ENCODE data around the gene GASK1A. TPM values are rescaled to one million over a fixed set of nuclear protein-coding genes. Genes with fewer than 3 reads are reported as not detected.
"Not testable (repeated sequence)": the region's sequence is repeated elsewhere in the genome, so short reads cannot be mapped to it uniquely, and the experiment has no call there.

The GASK1A gene
- total RNA-seq, 1 donor = 0.63 TPM

DNA sequence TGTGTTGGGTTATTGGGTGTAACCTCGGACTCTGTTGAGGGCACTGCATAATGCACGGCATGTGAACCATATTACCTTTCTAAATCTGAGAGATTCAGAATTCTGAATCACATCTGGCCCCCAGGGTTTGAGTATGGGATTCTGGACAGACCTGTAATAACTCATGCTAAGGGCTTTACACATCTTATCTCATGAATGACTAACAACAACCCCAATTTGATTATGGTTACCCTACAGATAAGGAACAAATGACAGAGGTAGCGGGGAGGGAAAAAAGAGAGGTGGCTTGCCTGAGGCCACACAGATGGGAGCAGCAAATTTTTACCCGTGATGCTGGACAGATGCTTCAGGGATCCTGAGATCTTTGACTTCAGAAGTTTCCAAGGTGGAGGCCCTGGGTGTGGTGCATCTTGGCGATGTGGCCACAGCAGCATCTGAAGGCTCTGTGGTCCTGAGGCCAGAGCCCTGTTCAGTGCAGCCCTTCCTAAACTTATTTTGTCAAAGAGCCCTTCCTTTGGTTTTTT is 83.0 kb downstream of the GASK1A start:
- DNase-seq (ENCODE audit: low read depth) = no peak
- no peak overlapping the region for H3K4me3 ChIP-seq (ENCODE audit: low read depth, low read length)
- TF ChIP-seq, protein P1, sequence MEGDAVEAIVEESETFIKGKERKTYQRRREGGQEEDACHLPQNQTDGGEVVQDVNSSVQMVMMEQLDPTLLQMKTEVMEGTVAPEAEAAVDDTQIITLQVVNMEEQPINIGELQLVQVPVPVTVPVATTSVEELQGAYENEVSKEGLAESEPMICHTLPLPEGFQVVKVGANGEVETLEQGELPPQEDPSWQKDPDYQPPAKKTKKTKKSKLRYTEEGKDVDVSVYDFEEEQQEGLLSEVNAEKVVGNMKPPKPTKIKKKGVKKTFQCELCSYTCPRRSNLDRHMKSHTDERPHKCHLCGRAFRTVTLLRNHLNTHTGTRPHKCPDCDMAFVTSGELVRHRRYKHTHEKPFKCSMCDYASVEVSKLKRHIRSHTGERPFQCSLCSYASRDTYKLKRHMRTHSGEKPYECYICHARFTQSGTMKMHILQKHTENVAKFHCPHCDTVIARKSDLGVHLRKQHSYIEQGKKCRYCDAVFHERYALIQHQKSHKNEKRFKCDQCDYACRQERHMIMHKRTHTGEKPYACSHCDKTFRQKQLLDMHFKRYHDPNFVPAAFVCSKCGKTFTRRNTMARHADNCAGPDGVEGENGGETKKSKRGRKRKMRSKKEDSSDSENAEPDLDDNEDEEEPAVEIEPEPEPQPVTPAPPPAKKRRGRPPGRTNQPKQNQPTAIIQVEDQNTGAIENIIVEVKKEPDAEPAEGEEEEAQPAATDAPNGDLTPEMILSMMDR (IDR thresholded peaks at IDR 0.05; ENCODE audit: insufficient read depth, low read length) = no peak

DNA sequence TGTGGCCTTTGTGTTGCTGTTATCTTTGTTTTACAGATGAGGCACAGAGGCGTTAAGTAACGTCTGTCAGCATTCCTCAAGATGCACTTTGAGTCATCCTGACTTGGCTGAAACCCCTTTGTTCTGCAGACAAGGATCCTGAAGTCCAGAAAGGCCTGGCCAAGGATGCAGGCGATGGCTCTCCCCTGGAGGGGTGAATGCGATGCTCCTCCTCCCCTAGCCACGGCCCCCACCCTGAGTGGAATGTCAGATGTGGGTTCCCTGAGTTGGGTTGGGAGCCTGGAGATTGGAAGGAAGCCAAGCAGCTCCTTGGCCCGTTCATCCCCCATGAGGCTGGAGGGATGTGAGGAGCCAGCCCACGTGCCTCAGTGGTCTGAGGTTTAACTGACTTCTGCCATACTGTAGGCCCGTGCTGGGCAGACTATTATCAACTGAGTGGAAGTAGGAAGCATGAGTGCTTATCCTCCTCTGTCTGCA is 83.5 kb downstream of the GASK1A start:
- no peak overlapping the region for H3K4me3 ChIP-seq (ENCODE audit: low read depth, low read length)
- TF ChIP-seq, protein P1 (IDR thresholded peaks at IDR 0.05; ENCODE audit: insufficient read depth, low read length) = no peak
- DNase-seq (ENCODE audit: low read depth) = peak; percentile 82

DNA sequence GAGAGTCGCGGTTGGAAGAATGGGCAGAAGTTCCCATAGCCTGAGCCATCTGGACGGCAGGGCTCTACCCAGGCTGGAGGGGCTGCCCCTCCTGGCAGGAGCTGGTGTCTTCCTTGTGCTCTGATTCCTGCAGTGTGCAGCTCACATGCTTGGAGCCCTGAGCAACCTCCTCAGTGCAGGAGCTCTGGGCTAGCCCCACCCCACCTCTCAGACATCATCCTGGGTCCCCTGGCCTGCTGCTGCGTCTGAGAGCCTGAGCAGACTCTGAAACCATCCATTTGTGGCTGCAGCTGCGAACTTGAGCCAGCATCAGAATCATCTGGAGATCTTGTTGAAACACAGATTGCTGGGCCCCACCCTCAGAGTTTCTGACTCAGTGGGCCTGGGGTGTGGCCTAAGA is 84.0 kb downstream of the GASK1A start:
- peak; percentile 12 for DNase-seq (ENCODE audit: low read depth)
- no peak overlapping the region for H3K4me3 ChIP-seq (ENCODE audit: low read depth, low read length)
- TF ChIP-seq, protein P1 (IDR thresholded peaks at IDR 0.05; ENCODE audit: insufficient read depth, low read length) = no peak

DNA sequence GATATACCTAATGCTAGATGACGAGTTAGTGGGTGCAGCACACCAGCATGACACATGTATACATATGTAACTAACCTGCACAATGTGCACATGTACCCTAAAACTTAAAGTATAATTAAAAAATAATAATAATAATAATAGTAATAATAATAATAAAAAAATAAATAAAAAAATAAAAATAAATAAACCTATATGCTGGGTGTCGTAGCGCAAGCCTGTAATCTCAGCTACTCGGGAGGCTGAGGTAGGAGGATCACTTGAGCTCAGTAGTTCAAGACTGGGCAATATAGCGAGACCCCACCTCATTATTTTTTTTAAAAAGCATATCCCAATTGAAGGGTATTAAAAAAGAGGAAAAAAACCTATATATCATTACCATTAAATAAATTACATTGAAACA is 91.6 kb downstream of the GASK1A start:
- not testable (repeated sequence) for DNase-seq (ENCODE audit: low read depth)

DNA sequence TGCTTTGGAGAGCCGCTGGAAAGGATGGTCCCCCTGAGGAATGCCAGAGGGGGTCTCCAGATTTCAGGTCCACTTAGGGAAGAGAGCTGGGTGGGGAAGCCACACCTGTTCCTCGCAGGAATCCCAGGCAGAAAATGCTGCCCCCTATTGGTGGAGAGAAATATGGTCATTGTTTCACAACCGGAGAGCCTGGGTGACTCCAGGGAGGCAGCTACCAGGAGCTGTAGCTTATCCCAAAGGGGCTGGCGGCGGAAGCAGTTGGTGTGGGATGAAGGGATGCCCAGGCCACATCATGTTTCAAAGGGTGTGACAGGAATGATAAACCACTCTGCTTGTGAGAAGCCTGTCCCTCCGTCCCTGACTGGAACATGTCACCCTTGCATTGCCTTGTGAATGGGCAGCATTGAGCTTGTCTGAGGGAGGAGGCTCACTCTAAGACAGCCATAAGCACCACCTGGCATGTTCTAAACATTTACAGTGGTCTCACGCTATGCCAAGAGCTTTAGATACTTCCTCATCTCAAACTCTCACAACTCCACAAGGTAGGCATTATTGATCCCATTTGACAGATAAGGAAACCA is 92.3 kb downstream of the GASK1A start:
- H3K4me3 ChIP-seq (ENCODE audit: low read depth, low read length) = no peak overlapping the region
- DNase-seq (ENCODE audit: low read depth) = no peak
- TF ChIP-seq, protein P1 (IDR thresholded peaks at IDR 0.05; ENCODE audit: insufficient read depth, low read length) = peak; percentile 55

More for the DNA sequence above, 91.6 kb downstream of the GASK1A start:
- H3K4me3 ChIP-seq (ENCODE audit: low read depth, low read length) = not testable (repeated sequence)

DNA sequence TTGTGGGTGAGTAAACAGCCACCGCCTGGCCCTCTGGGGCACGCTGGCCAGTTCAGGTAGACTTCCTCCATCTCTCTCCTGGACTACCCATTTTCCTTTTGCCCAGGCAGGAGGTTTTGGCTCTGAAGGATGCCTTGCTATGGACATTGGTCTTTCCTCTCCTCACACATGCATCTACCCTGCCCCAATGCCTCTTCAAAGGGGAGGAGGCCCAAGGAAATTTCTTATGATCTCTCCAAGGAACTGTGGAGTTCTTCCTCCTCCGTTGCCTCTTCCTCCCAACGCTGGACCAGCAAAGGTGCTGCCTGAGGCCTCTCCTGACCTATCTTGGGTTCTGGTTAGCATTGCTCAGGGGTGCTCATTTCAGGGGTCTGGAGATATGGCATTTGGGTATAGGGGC is 93.2 kb downstream of the GASK1A start:
- no peak overlapping the region for H3K4me3 ChIP-seq (ENCODE audit: low read depth, low read length)
- no peak for DNase-seq (ENCODE audit: low read depth)
- TF ChIP-seq, protein P1 (IDR thresholded peaks at IDR 0.05; ENCODE audit: insufficient read depth, low read length) = no peak

DNA sequence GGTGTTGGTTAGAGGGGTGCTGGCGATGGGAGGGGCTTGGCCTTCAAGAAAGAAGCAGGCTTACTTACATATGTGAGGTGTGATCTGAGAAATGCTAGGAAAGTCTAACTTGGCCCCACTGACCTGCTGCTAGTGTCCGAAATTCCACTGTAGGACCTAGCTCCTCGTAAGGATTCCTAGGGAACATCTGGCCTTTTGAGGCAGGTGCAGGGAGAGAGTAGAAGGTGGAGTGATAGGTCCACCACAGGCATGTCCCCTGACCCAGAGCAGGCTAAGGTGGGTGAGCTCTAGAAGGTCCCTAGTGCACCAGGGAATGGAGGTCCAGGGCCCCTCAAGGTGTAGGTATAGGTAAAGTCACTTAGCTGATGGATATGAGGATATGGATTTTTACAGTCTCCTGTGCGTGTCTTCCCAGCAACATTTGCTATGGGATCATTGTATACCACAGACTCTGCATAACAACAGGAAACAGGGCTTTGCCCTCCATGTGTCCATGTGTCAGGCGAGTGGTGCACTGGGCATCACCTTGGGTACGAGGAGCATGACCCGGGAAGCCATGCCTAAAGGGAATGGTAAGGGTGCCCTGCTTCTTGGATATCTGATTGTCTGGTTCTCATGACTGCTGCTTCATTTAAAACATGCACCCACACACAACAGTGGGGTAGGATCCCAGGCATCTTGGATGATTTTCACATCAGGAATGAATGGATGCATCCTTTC is 94.2 kb downstream of the GASK1A start:
- TF ChIP-seq, protein P1 (IDR thresholded peaks at IDR 0.05; ENCODE audit: insufficient read depth, low read length) = no peak
- no peak for DNase-seq (ENCODE audit: low read depth)
- H3K4me3 ChIP-seq (ENCODE audit: low read depth, low read length) = no peak overlapping the region

Measured in fibroblast of the aortic adventitia (primary cell).